IMR-90 (cell line): ENCODE results near the gene BRPF3. TPM values are rescaled to one million over a fixed set of nuclear protein-coding genes. Genes with fewer than 3 reads are reported as not detected.
A peak's percentile ranks its signal among the peaks of the same experiment; 100 is the strongest.

Source experiments
- ATAC-seq: fragments of 200-7000 bp; cut with Tn5 transposase; 2 replicates; pipeline ENCODE4 v1.9.1; 2020; ENCODE audit warnings: low read depth, mild to moderate bottlenecking, moderate library complexity
- BruUV-seq: library from RNA; stranded (reverse); fragments of 400-500 nt; replicated peaks from 2 replicates; lab custom pipeline; 2021; lab: Mats Ljungman, UMichigan
- CTCF ChIA-PET: fragments of 300-600 bp; formaldehyde crosslinking; extraction: SDS; loops from one replicate; lab custom pipeline; 2021; ENCODE audit warnings: antibody characterized with exemption; lab: Yijun Ruan, JAX
- POLR2A ChIA-PET: fragments of 300-600 bp; sonication (Branson Sonifier 250); formaldehyde crosslinking; loops from one replicate; lab custom pipeline; 2022; ENCODE audit warnings: antibody characterized with exemption; ENCODE audit not compliant: unreplicated experiment; lab: Charles Lee
- DNase-seq: peaks from one replicate; pipeline ENCODE4 v3.0.0; 2013
- H2AFZ ChIP-seq: replicated peaks from 2 replicates; pipeline ENCODE3; 2013; ENCODE audit warnings: low read length, mild to moderate bottlenecking; ENCODE audit not compliant: poor library complexity
- H2AK5ac ChIP-seq: 2 replicates; pipeline ENCODE4 v1.6.1; 2013; ENCODE audit warnings: low read depth, low read length, inconsistent platforms
- H2AK9ac ChIP-seq: replicated peaks from 2 replicates; pipeline ENCODE3; 2013; ENCODE audit warnings: mild to moderate bottlenecking, low read depth, low read length, moderate library complexity; ENCODE audit not compliant: poor library complexity
- H2BK120ac ChIP-seq: 2 replicates; pipeline ENCODE4 v1.6.1; 2013; ENCODE audit warnings: low read depth, low read length, inconsistent platforms
- H2BK15ac ChIP-seq: 3 replicates; pipeline ENCODE4 v1.6.1; 2013; ENCODE audit warnings: low read depth, low read length, inconsistent platforms
- H2BK20ac ChIP-seq: 2 replicates; pipeline ENCODE4 v1.6.1; 2013; ENCODE audit warnings: low read depth, mild to moderate bottlenecking, inconsistent platforms, low read length, moderate library complexity
- H2BK5ac ChIP-seq: 2 replicates; pipeline ENCODE4 v1.6.1; 2013; ENCODE audit warnings: mild to moderate bottlenecking, low read depth, low read length, inconsistent platforms; ENCODE audit not compliant: poor library complexity, severe bottlenecking
- H3K14ac ChIP-seq: replicated peaks from 2 replicates; pipeline ENCODE4 v1.6.1; 2013; ENCODE audit warnings: low read depth, low read length, inconsistent platforms
- H3K18ac ChIP-seq: 2 replicates; pipeline ENCODE4 v1.6.1; 2013; ENCODE audit warnings: low read depth, low read length, control low read depth
- H3K23ac ChIP-seq: 2 replicates; pipeline ENCODE4 v1.6.1; 2013; ENCODE audit warnings: low read depth, low read length, inconsistent platforms
- H3K27ac ChIP-seq: 2 replicates; pipeline ENCODE4 v1.5.1; 2013; ENCODE audit warnings: mild to moderate bottlenecking, control low read depth, low read length; ENCODE audit not compliant: insufficient read depth
- H3K27me3 ChIP-seq: 2 replicates; pipeline ENCODE4 v1.6.1; 2013; ENCODE audit warnings: low read length; ENCODE audit not compliant: control insufficient read depth, insufficient read depth
- H3K36me3 ChIP-seq: 2 replicates; pipeline ENCODE4 v1.6.1; 2013; ENCODE audit warnings: low read length, mixed read lengths; ENCODE audit not compliant: control insufficient read depth, insufficient read depth
- H3K4ac ChIP-seq: 2 replicates; pipeline ENCODE4 v1.6.1; 2013; ENCODE audit warnings: low read depth, low read length, inconsistent platforms
- H3K4me1 ChIP-seq: 2 replicates; pipeline ENCODE4 v1.6.1; 2013; ENCODE audit warnings: low read length, mixed read lengths; ENCODE audit not compliant: control insufficient read depth, insufficient read depth
- H3K4me2 ChIP-seq: 2 replicates; pipeline ENCODE4 v1.6.1; 2013; ENCODE audit warnings: low read depth, mild to moderate bottlenecking, control low read depth, low read length, moderate library complexity
- H3K4me3 ChIP-seq: 2 replicates; pipeline ENCODE4 v1.5.1; 2013; ENCODE audit warnings: low read depth, mild to moderate bottlenecking, control low read depth, low read length, moderate library complexity; ENCODE audit not compliant: insufficient read depth
- H3K56ac ChIP-seq: 2 replicates; pipeline ENCODE4 v1.6.1; 2013; ENCODE audit warnings: low read length, inconsistent platforms; ENCODE audit not compliant: insufficient read depth; ENCODE audit errors: extremely low read depth
- H3K79me1 ChIP-seq, 2 experiments: 2 replicates each; pipeline ENCODE4 v1.6.1; 2013; ENCODE audit warnings: low read length in 2 of 2, inconsistent platforms in 1 of 2, low read depth in 1 of 2
- H3K9ac ChIP-seq: 2 replicates; pipeline ENCODE4 v1.6.1; 2013; ENCODE audit warnings: low read depth, low read length, control low read depth
- H3K9me1 ChIP-seq: 2 replicates; pipeline ENCODE4 v1.6.1; 2013; ENCODE audit warnings: low read length, inconsistent platforms; ENCODE audit not compliant: insufficient read depth
- H3K9me3 ChIP-seq: 2 replicates; pipeline ENCODE4 v1.6.1; 2013; ENCODE audit warnings: low read length; ENCODE audit not compliant: control insufficient read depth, insufficient read depth
- H4K20me1 ChIP-seq: 2 replicates; pipeline ENCODE4 v1.6.1; 2013; ENCODE audit warnings: low read length, inconsistent platforms; ENCODE audit not compliant: insufficient read depth
- H4K5ac ChIP-seq: 2 replicates; pipeline ENCODE4 v1.6.1; 2013; ENCODE audit warnings: mild to moderate bottlenecking, low read depth, low read length, control low read depth
- H4K8ac ChIP-seq, 2 experiments: 2 replicates each; pipeline ENCODE4 v1.6.1; 2013; ENCODE audit warnings: low read depth in 2 of 2, low read length in 2 of 2, control low read depth in 1 of 2, inconsistent platforms in 1 of 2
- H4K91ac ChIP-seq: 2 replicates; pipeline ENCODE4 v1.6.1; 2013; ENCODE audit warnings: low read depth, low read length, inconsistent platforms; ENCODE audit not compliant: insufficient read depth
- BHLHE40 ChIP-seq: fragments of 150-350 bp; IDR thresholded peaks from 2 replicates; pipeline ENCODE4 v1.6.1; 2016; ENCODE audit warnings: mild to moderate bottlenecking, low read depth, low read length
- CEBPB ChIP-seq: IDR thresholded peaks from 2 replicates; pipeline ENCODE4 v1.6.1; 2012; ENCODE audit warnings: low read depth, low read length, improper control_type of control experiment
- FOS ChIP-seq: fragments of 150-350 bp; IDR thresholded peaks from 2 replicates; pipeline ENCODE4 v1.6.1; 2016; ENCODE audit warnings: low read depth, low read length
- MAFK ChIP-seq: IDR thresholded peaks from 2 replicates; pipeline ENCODE4 v1.6.1; 2012; ENCODE audit warnings: low read depth, low read length, improper control_type of control experiment
- MAZ ChIP-seq: IDR thresholded peaks from 2 replicates; pipeline ENCODE4 v1.6.1; 2012; ENCODE audit warnings: low read depth, mild to moderate bottlenecking, low read length, improper control_type of control experiment, moderate library complexity, borderline replicate concordance
- MXI1 ChIP-seq: IDR thresholded peaks from 2 replicates; pipeline ENCODE4 v1.6.1; 2012; ENCODE audit warnings: low read depth, mild to moderate bottlenecking, low read length, moderate library complexity, borderline replicate concordance
- NFE2L2 ChIP-seq: fragments of 150-350 bp; IDR thresholded peaks from 2 replicates; pipeline ENCODE4 v1.6.1; 2016; ENCODE audit warnings: low read depth, mild to moderate bottlenecking, low read length
- POLR2A ChIP-seq: IDR thresholded peaks from 2 replicates; pipeline ENCODE4 v1.6.1; 2012; ENCODE audit warnings: mild to moderate bottlenecking, low read depth, low read length
- RAD21 ChIP-seq: IDR thresholded peaks from 2 replicates; pipeline ENCODE4 v1.6.1; 2012; ENCODE audit warnings: low read length, improper control_type of control experiment
- RCOR1 ChIP-seq: IDR thresholded peaks from 2 replicates; pipeline ENCODE4 v1.6.1; 2012; ENCODE audit warnings: mild to moderate bottlenecking, low read length, improper control_type of control experiment; ENCODE audit not compliant: insufficient replicate concordance
- RFX5 ChIP-seq: IDR thresholded peaks from 2 replicates; pipeline ENCODE4 v1.8.0; 2012; ENCODE audit warnings: low read depth, mild to moderate bottlenecking, low read length, moderate library complexity
- SMC3 ChIP-seq: fragments of 150-350 bp; IDR thresholded peaks from 2 replicates; pipeline ENCODE4 v1.6.1; 2016; ENCODE audit warnings: low read depth, mild to moderate bottlenecking, antibody characterized with exemption, low read length, moderate library complexity
- WGBS, 2 experiments: methylation state at CpG; one replicate each; pipeline versions ENCODE4 v1.1.5 to v1.1.7; 2013; ENCODE audit warnings: missing lambda C conversion rate in 2 of 2; ENCODE audit not compliant: insufficient read length in 1 of 2; ENCODE audit errors: extremely low coverage in 2 of 2; 5-methylcytosine and 5-hydroxymethylcytosine counted together
- dilution Hi-C: fragments of 300-500 bp; cut with HindIII; formaldehyde crosslinking; loops from one replicate; pipeline ENCODE4 v1.14.3; 2018; ENCODE audit warnings: low sequenced_read_pairs; ENCODE audit not compliant: unreplicated experiment
- in situ Hi-C: fragments of 300-500 bp; cut with MboI; formaldehyde crosslinking; loops from 3 replicates; pipeline ENCODE4 v1.14.3; 2019; ENCODE audit warnings: low sequenced_read_pairs, inconsistent platforms, mixed read lengths
- intact Hi-C: fragments of 100-400 bp; cut with micrococcal nuclease; formaldehyde crosslinking; loops from 2 replicates; pipeline ENCODE4 v1.10.0; 2022
- polyA plus RNA-seq, 3 experiments: library from polyadenylated mRNA; depleted of rRNA; stranded (reverse); fragments of >200 nt; gene quantifications; 2 replicates each; pipeline ENCODE4 v1.2.3, GENCODE V29; 2012; ENCODE audit warnings: low replicate concordance in 1 of 3
- total RNA-seq: library from RNA; depleted of rRNA; stranded (reverse); fragments of >200 nt; gene quantifications from 2 replicates; pipeline ENCODE4 v1.2.3, GENCODE V29; 2012
- TF ChIP-seq, protein P1 (sequence below): conservative IDR thresholded peaks from 2 replicates; pipeline ENCODE4 v1.5.1; 2012; ENCODE audit warnings: mild to moderate bottlenecking, low read depth, low read length, improper control_type of control experiment
- TF ChIP-seq, protein P2 (sequence below): fragments of 150-350 bp; IDR thresholded peaks from 2 replicates; pipeline ENCODE4 v1.6.1; 2016; ENCODE audit warnings: low read depth, mild to moderate bottlenecking, low read length, moderate library complexity, borderline replicate concordance
- TF ChIP-seq, protein P3 (sequence below): fragments of 150-350 bp; IDR thresholded peaks from 2 replicates; pipeline ENCODE4 v1.6.1; 2017; ENCODE audit warnings: mild to moderate bottlenecking, antibody characterized with exemption, low read length, low read depth

BRPF3 gene
- total and polyA plus RNA-seq, 2 of the 4 experiments (the other 2 are of a cell fraction) = 10.2 to 17.2 TPM

DNA sequence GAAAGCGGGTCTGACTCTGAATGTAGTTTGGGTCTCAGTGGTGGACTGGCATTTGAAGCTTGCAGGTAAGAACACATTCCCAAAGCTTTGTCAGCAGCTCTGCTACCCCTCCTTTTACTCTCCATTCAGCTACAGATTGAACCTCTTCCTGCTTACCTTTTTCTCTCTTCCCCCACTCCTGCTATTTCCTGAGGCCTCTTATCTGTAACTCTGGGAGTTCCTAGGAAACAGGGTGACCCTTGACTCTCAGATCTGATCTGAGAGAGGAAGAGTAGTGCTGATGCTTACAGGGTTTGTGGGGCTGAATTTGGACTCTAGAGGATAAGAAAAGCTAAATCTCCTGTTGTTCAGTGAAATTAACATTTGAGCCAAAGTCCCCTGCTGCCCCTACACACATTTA, 21.4 kb downstream of the BRPF3 start:
- Histone ChIP-seq H3K4ac (no peak overlapping the region), H2BK5ac (no peak overlapping the region), H3K4me3 (no peak overlapping the region), H2AK9ac (no peak overlapping the region), H3K9me3 (no peaks in the 10 kb centered on the region), H3K9me1 (peaks cover 10% of the 10 kb centered on the region), H3K56ac (no peak overlapping the region), H2BK20ac (no peak overlapping the region), H4K8ac (no peak overlapping the region), H3K4me1 (0 out of 2 replicates have a peak, but pooled peaks cover 1% of the 10 kb centered on the region), H4K20me1 (peaks cover 9% of the 10 kb centered on the region; the same call in 1 of the 2 replicates), H3K18ac (no peak overlapping the region), H2BK120ac (no peak overlapping the region), H3K36me3 (peaks cover 53% of the 10 kb centered on the region), H3K14ac (no peak overlapping the region), H3K4me2 (no peak overlapping the region), H2BK15ac (no peak overlapping the region), H3K9ac (no peak overlapping the region), H4K5ac (no peak overlapping the region), H3K27ac (no peak overlapping the region), H4K91ac (no peak overlapping the region), H3K79me1 (peaks cover 12 to 37% of the 10 kb centered on the region in 2 experiments), H3K23ac (0 out of 2 replicates have a peak overlapping the region, but pooled peaks have one; percentile 25), H2AK5ac (no peak overlapping the region), H2AFZ (no peak overlapping the region), H3K27me3 (no peaks in the 10 kb centered on the region)
- DNase-seq (no peak), ATAC-seq (no peak)
- dilution Hi-C loops (no loop called here), intact Hi-C loops (no loop called here), in situ Hi-C loops (no loop called here)
- BruUV-seq = no TSS peak
- CTCF ChIA-PET = no interaction called here
- TF ChIP-seq BHLHE40 = no peak
- TF ChIP-seq NFE2L2 = no peak
- TF ChIP-seq, protein P1, sequence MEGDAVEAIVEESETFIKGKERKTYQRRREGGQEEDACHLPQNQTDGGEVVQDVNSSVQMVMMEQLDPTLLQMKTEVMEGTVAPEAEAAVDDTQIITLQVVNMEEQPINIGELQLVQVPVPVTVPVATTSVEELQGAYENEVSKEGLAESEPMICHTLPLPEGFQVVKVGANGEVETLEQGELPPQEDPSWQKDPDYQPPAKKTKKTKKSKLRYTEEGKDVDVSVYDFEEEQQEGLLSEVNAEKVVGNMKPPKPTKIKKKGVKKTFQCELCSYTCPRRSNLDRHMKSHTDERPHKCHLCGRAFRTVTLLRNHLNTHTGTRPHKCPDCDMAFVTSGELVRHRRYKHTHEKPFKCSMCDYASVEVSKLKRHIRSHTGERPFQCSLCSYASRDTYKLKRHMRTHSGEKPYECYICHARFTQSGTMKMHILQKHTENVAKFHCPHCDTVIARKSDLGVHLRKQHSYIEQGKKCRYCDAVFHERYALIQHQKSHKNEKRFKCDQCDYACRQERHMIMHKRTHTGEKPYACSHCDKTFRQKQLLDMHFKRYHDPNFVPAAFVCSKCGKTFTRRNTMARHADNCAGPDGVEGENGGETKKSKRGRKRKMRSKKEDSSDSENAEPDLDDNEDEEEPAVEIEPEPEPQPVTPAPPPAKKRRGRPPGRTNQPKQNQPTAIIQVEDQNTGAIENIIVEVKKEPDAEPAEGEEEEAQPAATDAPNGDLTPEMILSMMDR = no peak
- no peak for TF ChIP-seq RAD21
- no peak for TF ChIP-seq MXI1
- TF ChIP-seq RCOR1 = no peak
- no peak for TF ChIP-seq FOS
- TF ChIP-seq, protein P2, sequence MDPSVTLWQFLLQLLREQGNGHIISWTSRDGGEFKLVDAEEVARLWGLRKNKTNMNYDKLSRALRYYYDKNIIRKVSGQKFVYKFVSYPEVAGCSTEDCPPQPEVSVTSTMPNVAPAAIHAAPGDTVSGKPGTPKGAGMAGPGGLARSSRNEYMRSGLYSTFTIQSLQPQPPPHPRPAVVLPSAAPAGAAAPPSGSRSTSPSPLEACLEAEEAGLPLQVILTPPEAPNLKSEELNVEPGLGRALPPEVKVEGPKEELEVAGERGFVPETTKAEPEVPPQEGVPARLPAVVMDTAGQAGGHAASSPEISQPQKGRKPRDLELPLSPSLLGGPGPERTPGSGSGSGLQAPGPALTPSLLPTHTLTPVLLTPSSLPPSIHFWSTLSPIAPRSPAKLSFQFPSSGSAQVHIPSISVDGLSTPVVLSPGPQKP = no peak
- TF ChIP-seq POLR2A = no peak
- no peak for TF ChIP-seq SMC3
- TF ChIP-seq CEBPB = no peak
- no peak for TF ChIP-seq MAFK
- TF ChIP-seq, protein P3, sequence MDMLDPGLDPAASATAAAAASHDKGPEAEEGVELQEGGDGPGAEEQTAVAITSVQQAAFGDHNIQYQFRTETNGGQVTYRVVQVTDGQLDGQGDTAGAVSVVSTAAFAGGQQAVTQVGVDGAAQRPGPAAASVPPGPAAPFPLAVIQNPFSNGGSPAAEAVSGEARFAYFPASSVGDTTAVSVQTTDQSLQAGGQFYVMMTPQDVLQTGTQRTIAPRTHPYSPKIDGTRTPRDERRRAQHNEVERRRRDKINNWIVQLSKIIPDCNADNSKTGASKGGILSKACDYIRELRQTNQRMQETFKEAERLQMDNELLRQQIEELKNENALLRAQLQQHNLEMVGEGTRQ = no peak
- TF ChIP-seq RFX5 = no peak
- TF ChIP-seq MAZ = no peak
- WGBS, 2 experiments = no CpG with 5 or more reads among the region's 1 CpG
- POLR2A ChIA-PET = no interaction called here
